ENCODE measurements around the gene MITF.
"Not testable (repeated sequence)": the region's sequence is repeated elsewhere in the genome, so short reads cannot be mapped to it uniquely, and the experiment has no call there.

The MITF gene

DNA sequence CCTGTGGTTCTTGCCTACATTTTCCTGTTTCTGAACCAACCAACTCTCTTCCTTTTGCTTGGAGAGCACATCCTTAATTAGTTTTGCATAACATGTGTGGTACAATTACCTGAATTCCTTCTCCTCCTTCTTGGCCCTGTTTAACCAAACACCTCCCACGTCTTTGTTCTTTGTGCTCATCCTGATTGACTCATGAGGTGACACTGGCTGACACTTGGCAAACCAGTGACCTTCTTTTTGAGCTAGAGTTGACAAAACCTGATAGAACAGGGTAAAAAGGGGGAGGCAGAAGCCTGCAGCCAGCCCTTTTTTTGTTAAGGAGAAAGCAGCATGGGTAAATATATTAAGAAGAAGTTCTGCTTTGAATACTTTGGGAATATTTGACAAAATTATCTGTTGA, 161.1 kb downstream of the MITF start:
- H3K27ac Mint-ChIP-seq, result no peak overlapping the region

DNA sequence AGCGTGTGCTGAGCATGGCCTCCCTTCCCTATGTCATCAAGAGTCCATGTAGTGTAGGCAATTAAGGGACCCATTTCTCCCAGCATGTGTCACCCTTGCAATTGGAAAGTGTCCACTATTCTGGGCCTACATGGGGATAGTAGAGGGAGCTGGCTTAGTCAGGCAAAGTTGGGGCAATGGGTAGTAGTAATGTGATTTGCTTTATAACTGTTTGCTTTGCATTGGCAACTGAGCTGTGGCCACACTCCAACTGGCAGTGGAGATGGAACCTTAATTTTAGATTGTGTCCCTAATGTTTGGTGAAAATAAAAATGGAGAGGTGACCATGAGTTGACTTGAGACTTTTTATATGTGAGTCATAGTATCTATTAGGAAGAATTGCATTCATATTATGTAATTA, 162.5 kb downstream of the MITF start:
- Mint-ChIP-seq H3K27ac (no peak overlapping the region), H3K27me3 (no peaks in the 10 kb centered on the region), H3K36me3 (no peaks in the 10 kb centered on the region), H3K4me3 (no peak overlapping the region), H3K4me1 (no peaks in the 10 kb centered on the region), H3K9me3 (no peaks in the 10 kb centered on the region)
- no peak for ATAC-seq

More for the DNA sequence above, 161.1 kb downstream of the MITF start:
- H3K4me3 Mint-ChIP-seq, result no peak overlapping the region
- no peaks in the 10 kb centered on the region for H3K4me1 Mint-ChIP-seq
- H3K36me3 Mint-ChIP-seq, result no peaks in the 10 kb centered on the region
- no peak for ATAC-seq
- no peaks in the 10 kb centered on the region for H3K27me3 Mint-ChIP-seq
- H3K9me3 Mint-ChIP-seq, result no peaks in the 10 kb centered on the region

DNA sequence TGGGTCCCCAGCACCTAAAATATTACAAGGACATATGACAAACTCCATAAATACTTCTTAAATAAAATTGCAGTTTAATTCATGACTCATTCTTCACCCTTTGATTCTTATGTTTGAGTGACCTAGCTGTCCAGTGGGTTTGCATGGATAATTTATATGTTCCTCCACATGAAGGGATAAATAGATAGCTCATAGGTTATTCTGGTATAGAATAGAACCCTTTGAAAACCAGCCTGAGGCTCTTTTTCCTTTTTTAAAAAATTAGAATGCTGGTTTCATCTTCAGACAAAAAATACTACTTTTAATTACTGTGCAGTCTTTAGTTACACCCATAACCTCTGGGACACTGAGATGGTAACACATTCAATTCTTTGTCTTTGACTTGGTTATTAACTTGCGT, 163.1 kb downstream of the MITF start:
- no peak overlapping the region for H3K27ac Mint-ChIP-seq
- no peaks in the 10 kb centered on the region for H3K9me3 Mint-ChIP-seq
- no peaks in the 10 kb centered on the region for H3K27me3 Mint-ChIP-seq
- no peak overlapping the region for H3K4me3 Mint-ChIP-seq
- no peak for ATAC-seq
- no peaks in the 10 kb centered on the region for H3K4me1 Mint-ChIP-seq
- no peaks in the 10 kb centered on the region for H3K36me3 Mint-ChIP-seq

DNA sequence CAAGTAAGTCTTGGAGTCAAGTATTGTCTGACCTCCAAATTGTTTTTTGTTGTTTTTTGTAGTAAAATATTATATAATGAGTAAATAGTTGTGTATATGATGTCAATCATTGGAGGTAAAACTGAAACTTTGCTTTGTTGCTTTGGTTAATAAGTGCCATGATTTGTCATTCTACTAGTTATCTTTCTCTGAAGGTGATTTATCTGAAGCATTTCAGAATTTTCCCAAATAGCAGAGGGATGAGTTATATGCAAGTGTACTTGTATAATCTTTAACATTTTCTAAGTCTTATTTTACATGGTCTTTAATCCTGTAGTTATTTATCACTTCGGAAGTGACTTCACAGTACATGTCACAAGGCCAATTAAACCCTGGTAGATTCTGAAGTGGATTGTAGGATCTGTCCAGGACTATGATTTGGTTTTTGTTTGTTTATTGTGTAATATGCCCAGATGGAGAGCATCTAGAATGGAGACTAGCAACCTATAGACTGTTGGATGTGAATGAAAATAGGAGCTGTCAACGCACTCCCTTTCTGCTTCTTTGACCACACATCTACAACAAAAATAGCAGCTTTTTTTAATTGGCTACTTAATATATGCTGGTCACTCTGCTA, 167.2 kb downstream of the MITF start:
- no peak overlapping the region for H3K27ac Mint-ChIP-seq
- H3K36me3 Mint-ChIP-seq, result no peaks in the 10 kb centered on the region
- ATAC-seq, result no peak
- no peak overlapping the region for H3K4me3 Mint-ChIP-seq
- H3K9me3 Mint-ChIP-seq, result peaks cover 6% of the 10 kb centered on the region
- no peaks in the 10 kb centered on the region for H3K4me1 Mint-ChIP-seq
- no peaks in the 10 kb centered on the region for H3K27me3 Mint-ChIP-seq

- peaks cover 6% of the 10 kb centered on the region for H3K9me3 Mint-ChIP-seq
- H3K4me3 Mint-ChIP-seq, result no peak overlapping the region
These were observed 168.3 kb downstream of the MITF start for GRCh38 chr3:69907554-69907953.

DNA sequence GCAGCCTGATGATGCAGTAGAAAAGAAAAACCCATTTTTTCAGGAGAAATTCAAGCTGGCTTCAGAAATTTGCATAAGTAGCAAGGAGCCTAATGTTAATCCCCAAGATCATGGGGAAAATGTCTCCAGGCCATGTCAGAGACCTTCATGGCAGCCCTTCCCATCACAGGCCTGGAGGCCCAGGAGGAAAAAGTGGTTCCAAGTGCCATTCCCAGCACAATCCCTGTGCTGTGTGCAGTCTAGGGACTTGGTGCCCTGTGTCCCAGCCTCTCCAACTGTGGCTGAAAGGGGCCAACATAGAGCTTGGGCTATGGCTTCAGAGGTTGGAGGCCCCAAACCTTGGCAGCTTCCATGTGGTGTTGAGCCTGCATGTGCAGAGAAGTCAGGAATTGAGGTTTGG, 170.6 kb downstream of the MITF start:
- H3K27me3 Mint-ChIP-seq, ATAC-seq, H3K27ac Mint-ChIP-seq, H3K36me3 Mint-ChIP-seq, H3K4me3 Mint-ChIP-seq, H3K9me3 Mint-ChIP-seq, H3K4me1 Mint-ChIP-seq: not testable (repeated sequence)

More at GRCh38 chr3:69907554-69907953, 168.3 kb downstream of the MITF start:
- H3K36me3 Mint-ChIP-seq, result no peaks in the 10 kb centered on the region
- no peaks in the 10 kb centered on the region for H3K27me3 Mint-ChIP-seq
- no peaks in the 10 kb centered on the region for H3K4me1 Mint-ChIP-seq
- ATAC-seq, result no peak
- H3K27ac Mint-ChIP-seq, result no peak overlapping the region

DNA sequence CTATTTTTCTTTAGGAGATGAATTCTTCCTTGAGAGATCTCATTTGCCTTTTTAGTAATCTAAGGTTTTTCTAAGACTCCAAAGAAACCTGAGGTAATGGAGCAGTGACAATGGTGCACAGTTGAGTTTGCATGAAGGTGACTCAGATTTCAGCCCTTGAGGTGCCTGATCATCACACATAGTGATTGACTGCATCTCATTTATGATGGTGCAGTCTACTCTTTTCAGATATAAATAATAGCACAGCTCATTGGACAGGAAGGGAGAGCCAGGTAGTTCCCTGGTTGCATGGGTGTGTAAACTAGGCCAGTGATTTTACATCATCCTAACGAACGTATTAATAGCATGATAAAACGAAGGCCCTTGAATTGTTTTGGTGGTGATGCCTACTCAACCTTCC, 174.2 kb downstream of the MITF start:
- Mint-ChIP-seq H3K4me3 (no peak overlapping the region), H3K4me1 (no peaks in the 10 kb centered on the region), H3K27me3 (no peaks in the 10 kb centered on the region), H3K36me3 (no peaks in the 10 kb centered on the region), H3K27ac (no peak overlapping the region), H3K9me3 (peaks cover 9% of the 10 kb centered on the region)
- no peak for ATAC-seq

DNA sequence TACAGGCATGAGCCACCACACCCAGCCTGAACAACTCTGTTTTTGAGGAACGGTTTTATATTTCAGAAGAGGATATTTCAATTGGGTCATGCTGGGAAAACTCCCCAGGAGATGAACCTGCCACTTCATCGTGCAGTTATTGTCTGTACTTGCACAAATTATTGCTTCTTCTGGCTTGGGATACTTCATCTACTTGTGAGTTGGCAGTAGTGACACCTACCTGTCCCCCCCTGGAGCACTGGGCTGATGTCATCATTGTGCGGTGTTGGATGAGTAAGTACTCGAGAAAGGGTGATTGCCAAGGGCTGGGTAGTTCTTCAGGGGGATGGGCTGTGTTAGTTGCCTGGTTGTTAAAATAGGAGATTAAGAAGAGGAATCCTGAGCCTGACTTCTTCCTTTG, 175.1 kb downstream of the MITF start:
- peaks cover 6% of the 10 kb centered on the region for H3K9me3 Mint-ChIP-seq
- H3K36me3 Mint-ChIP-seq, result no peaks in the 10 kb centered on the region
- no peak overlapping the region for H3K27ac Mint-ChIP-seq
- no peak overlapping the region for H3K4me3 Mint-ChIP-seq
- no peaks in the 10 kb centered on the region for H3K27me3 Mint-ChIP-seq
- ATAC-seq, result no peak
- H3K4me1 Mint-ChIP-seq, result no peaks in the 10 kb centered on the region

DNA sequence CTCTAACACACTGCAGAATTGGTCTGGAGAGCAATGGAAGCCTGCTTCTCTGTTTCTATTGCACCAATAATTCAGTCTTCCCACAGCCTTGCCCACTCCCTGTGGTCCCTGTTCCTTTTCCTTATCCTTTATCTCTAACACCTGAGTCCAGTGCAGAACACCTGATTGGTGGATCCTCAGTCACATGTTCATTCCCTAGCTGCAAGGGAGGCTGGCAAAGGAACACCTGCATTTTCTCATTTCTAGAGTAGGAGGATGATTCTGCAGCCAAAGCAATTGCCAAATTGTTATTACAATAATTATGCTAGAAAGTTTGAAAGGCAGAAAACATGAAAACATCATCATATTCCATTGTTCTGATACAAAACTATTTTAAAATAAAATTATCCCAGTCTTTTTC, 176.5 kb downstream of the MITF start:
- Mint-ChIP-seq H3K4me1 (no peaks in the 10 kb centered on the region), H3K27me3 (no peaks in the 10 kb centered on the region), H3K9me3 (peaks cover 6% of the 10 kb centered on the region), H3K4me3 (no peak overlapping the region), H3K36me3 (no peaks in the 10 kb centered on the region), H3K27ac (no peak overlapping the region)
- ATAC-seq, result no peak

DNA sequence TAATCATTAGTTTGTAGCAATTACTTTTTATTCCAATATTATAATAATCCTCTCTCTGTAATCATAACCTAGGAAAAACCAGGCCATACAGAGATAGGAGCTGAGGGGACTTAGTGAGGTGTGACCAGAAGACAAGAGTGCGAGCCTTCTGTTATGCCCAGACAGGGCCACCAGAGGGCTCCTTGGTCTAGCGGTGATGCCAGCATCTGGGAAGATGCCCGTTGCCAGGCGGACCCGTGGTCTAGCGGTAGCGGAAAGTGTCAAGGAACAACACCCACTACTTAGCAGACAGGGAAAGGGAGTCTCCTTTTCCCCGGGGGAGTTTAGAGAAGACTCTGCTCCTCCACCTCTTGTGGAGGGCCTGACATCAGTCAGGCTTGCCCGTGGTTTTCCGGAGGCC, 180.7 kb downstream of the MITF start:
- not testable (repeated sequence) for H3K4me1 Mint-ChIP-seq, H3K9me3 Mint-ChIP-seq, H3K36me3 Mint-ChIP-seq, H3K27me3 Mint-ChIP-seq, ATAC-seq, H3K27ac Mint-ChIP-seq, H3K4me3 Mint-ChIP-seq

GRCh38 chr3:69921651-69922050, 182.4 kb downstream of the MITF start:
- no peaks in the 10 kb centered on the region for H3K9me3 Mint-ChIP-seq
- H3K36me3 Mint-ChIP-seq, result no peaks in the 10 kb centered on the region
- no peak for ATAC-seq
- no peak overlapping the region for H3K4me3 Mint-ChIP-seq
- no peaks in the 10 kb centered on the region for H3K27me3 Mint-ChIP-seq
- H3K4me1 Mint-ChIP-seq, result no peaks in the 10 kb centered on the region
- H3K27ac Mint-ChIP-seq, result no peak overlapping the region

DNA sequence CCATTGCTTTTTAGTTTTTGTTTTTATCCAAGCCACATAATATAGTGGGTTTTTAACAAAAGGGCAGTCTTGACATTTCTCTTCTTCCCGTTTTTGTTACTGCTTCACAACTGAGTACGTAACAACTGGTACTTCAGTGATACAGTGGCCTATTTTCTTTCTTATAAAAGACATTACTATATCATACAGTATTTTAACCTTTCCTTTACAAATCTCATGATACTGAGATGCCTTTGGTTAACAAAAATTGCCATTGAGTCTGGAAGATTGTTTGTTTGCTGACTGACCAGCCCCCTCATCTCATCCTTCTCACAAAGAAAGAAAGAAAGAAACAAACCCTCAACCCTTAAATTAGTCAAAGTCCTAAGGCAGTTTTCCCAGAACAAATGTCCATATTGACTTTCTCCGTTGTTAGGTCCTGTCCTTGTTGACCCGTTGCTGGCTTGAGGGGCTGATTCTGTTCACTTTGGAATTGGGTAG, 183.3 kb downstream of the MITF start:
- H3K4me3 Mint-ChIP-seq, result no peak overlapping the region
- H3K27ac Mint-ChIP-seq, result no peak overlapping the region
- no peaks in the 10 kb centered on the region for H3K27me3 Mint-ChIP-seq
- no peaks in the 10 kb centered on the region for H3K4me1 Mint-ChIP-seq
- no peaks in the 10 kb centered on the region for H3K9me3 Mint-ChIP-seq
- H3K36me3 Mint-ChIP-seq, result no peaks in the 10 kb centered on the region
- ATAC-seq, result no peak

DNA sequence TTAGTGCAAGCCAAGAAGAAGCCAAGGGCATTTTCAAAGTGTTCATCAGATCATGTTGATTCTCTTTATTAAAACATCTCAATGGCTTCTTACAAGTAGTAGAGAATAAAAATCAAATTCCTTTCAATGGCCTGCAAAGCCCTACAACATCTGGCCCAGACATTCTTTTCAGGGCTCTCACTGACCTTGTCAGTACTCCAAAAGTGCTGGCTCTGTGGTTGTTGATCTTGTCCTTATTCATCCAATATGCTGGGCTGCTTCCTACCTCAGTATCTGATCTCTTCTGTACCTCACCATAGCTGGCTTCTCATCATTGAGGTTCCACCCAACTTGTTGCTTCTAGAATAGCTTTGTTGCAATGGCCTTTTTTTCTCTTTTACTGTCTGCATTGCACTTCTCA, 186.2 kb downstream of the MITF start:
- Mint-ChIP-seq H3K27me3 (no peaks in the 10 kb centered on the region), H3K36me3 (no peaks in the 10 kb centered on the region), H3K4me1 (no peaks in the 10 kb centered on the region), H3K4me3 (no peak overlapping the region), H3K27ac (no peak overlapping the region), H3K9me3 (no peaks in the 10 kb centered on the region)
- no peak for ATAC-seq

DNA sequence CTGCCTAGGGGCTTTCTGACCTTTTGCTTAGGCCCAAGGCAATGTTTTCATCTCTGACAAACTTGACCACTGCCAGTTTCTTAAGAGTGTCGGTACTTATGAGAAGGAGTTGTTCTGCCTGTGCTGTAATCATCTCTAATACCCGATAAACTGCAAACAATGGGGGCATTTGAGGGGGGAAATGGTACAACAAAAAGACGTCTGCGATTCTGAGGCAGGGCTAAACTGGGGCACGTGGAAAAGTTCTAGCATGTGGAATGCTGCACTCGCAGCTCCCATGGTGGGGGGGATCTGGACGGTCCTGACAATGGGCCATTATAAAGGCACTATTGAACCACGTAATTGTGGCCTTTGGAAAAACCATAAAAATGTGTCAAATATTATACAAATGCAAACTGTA, 187.1 kb downstream of the MITF start:
- ATAC-seq, result no peak
- Mint-ChIP-seq H3K4me3 (no peak overlapping the region), H3K4me1 (no peaks in the 10 kb centered on the region), H3K9me3 (no peaks in the 10 kb centered on the region), H3K36me3 (no peaks in the 10 kb centered on the region), H3K27ac (no peak overlapping the region), H3K27me3 (no peaks in the 10 kb centered on the region)

GRCh38 chr3:69927571-69927970, 188.3 kb downstream of the MITF start:
- Mint-ChIP-seq H3K9me3 (no peaks in the 10 kb centered on the region), H3K27me3 (no peaks in the 10 kb centered on the region), H3K4me3 (no peak overlapping the region), H3K27ac (no peak overlapping the region), H3K36me3 (no peaks in the 10 kb centered on the region), H3K4me1 (no peaks in the 10 kb centered on the region)
- no peak for ATAC-seq

DNA sequence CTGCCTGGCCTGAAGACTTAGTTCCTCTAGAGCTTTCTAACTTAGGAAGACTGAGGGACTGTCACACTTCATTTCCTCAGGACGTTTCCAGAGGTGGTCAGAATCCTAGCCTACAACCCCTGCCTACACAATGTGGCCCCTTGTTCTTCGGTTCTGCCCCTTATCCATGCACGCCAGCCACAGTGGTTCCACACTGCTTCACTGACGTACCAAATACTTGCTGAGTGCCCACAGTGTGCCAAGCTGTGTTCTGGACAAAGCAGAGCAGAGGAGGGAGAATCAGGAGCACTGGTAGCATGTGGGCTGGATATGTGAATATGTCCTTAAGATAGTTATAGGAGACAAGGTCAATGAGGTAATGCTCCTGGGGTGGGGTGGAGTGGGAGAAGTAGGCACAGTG, 189.8 kb downstream of the MITF start:
- Mint-ChIP-seq H3K36me3 (no peaks in the 10 kb centered on the region), H3K9me3 (no peaks in the 10 kb centered on the region), H3K4me3 (no peak overlapping the region), H3K27me3 (no peaks in the 10 kb centered on the region), H3K4me1 (no peaks in the 10 kb centered on the region), H3K27ac (no peak overlapping the region)
- ATAC-seq, result no peak

GRCh38 chr3:69930564-69930963, 191.3 kb downstream of the MITF start:
- no peaks in the 10 kb centered on the region for H3K36me3 Mint-ChIP-seq
- no peaks in the 10 kb centered on the region for H3K4me1 Mint-ChIP-seq
- no peaks in the 10 kb centered on the region for H3K27me3 Mint-ChIP-seq
- H3K9me3 Mint-ChIP-seq, result no peaks in the 10 kb centered on the region
- H3K4me3 Mint-ChIP-seq, result no peak overlapping the region
- ATAC-seq, result no peak
- no peak overlapping the region for H3K27ac Mint-ChIP-seq

All from stimulated activated memory B cell treated with anti-CD40 and anti-IgM and Interleukin-4, amounts not matched to agents 10 μg/mL and 1 μg/mL and 100 μg/mL, for 72 hours (primary cell).